A549 (cell line): ENCODE data around the gene ZGLP1.

Source experiments
- JUNB ChIP-seq: fragments of >200 bp; sonication (Bioruptor Twin); formaldehyde crosslinking; IDR thresholded peaks from 2 replicates; pipeline ENCODE4 v1.6.1; 2016
- KDM1A ChIP-seq: fragments of 200-600 bp; sonication (generic); IDR thresholded peaks from 2 replicates; pipeline ENCODE4 v1.6.1; 2016; ENCODE audit warnings: low read depth, mild to moderate bottlenecking
- RAD21 ChIP-seq, 2 experiments: fragments of >200 bp in 1 of 2; sonication (Bioruptor Twin) in 1 of 2; formaldehyde crosslinking in 1 of 2; IDR thresholded peaks in 1 of 2; conservative IDR thresholded peaks in 1 of 2; 2 replicates in 1 of 2; 3 replicates in 1 of 2; pipeline ENCODE4 v1.6.1; 2012 to 2018; ENCODE audit warnings: inconsistent platforms in 1 of 2
- SREBF2 ChIP-seq: fragments of 450-650 bp; IDR thresholded peaks from 2 replicates; pipeline ENCODE4 v1.6.1; 2014; ENCODE audit warnings: mild to moderate bottlenecking, moderate library complexity
- ZC3H11A ChIP-seq: fragments of 450-650 bp; IDR thresholded peaks from 2 replicates; pipeline ENCODE4 v1.6.1; 2014; ENCODE audit warnings: antibody characterized with exemption, mild to moderate bottlenecking
- TF ChIP-seq, protein P1 (sequence below): fragments of >200 bp; sonication (Bioruptor Twin); formaldehyde crosslinking; IDR thresholded peaks from 2 replicates; pipeline ENCODE4 v1.6.1; 2016

DNA sequence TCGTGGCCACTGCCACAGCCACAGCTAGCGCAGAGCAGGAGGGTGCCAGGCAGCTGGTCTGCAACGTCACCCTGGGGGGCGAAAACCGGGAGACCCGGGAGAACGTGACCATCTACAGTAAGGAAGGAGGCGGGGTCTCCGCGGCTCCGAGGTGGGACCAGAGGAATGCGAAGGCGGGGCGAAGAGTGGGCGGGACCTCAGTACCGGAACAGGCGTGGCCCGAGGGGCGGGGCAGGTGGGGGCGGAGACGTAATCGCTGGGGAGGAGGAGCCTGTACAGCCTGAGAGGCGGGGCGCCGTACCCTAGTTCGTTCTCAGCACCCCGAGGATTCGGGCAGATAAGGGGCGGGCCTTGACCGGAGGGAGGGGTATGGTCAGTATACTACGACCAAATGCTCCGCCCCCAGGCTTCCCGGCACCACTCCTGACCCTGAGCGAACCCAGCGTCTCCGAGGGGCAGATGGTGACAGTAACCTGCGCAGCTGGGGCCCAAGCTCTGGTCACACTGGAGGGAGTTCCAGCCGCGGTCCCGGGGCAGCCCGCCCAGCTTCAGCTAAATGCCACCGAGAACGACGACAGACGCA, 17.3 kb downstream of the ZGLP1 start:
- TF ChIP-seq RAD21 (conservative IDR thresholded peaks at IDR 0.05 in 1 of 2, IDR thresholded peaks at IDR 0.05 in 1 of 2) (no peak), KDM1A (no peak), ZC3H11A (no peak), SREBF2 (no peak), JUNB (no peak)
- TF ChIP-seq, protein P1, sequence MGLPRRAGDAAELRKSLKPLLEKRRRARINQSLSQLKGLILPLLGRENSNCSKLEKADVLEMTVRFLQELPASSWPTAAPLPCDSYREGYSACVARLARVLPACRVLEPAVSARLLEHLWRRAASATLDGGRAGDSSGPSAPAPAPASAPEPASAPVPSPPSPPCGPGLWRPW, result no peak
